ENCODE results near the gene GH2.
"Not testable (repeated sequence)": the region's sequence is repeated elsewhere in the genome, so short reads cannot be mapped to it uniquely, and the experiment has no call there.

The GH2 gene

DNA sequence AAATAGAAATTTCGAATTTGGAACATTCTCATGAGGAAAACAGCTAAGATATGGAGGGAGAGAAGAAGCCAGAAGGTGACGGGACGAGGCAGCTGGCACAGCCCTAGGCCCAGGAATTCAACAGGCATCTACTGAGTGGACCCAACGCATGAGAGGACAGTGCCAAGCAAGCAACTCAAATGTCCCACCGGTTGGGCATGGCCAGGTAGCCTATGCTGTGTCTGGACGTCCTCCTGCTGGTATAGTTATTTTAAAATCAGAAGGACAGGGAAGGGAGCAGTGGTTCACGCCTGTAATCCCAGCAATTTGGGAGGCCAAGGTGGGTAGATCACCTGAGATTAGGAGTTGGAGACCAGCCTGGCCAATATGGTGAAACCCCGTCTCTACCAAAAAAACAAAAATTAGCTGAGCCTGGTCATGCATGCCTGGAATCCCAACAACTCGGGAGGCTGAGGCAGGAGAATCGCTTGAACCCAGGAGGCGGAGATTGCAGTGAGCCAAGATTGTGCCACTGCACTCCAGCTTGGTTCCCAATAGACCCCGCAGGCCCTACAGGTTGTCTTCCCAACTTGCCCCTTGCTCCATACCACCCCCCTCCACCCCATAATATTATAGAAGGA, 34.9 kb upstream of the GH2 start:
- TF ChIP-seq, protein P1, sequence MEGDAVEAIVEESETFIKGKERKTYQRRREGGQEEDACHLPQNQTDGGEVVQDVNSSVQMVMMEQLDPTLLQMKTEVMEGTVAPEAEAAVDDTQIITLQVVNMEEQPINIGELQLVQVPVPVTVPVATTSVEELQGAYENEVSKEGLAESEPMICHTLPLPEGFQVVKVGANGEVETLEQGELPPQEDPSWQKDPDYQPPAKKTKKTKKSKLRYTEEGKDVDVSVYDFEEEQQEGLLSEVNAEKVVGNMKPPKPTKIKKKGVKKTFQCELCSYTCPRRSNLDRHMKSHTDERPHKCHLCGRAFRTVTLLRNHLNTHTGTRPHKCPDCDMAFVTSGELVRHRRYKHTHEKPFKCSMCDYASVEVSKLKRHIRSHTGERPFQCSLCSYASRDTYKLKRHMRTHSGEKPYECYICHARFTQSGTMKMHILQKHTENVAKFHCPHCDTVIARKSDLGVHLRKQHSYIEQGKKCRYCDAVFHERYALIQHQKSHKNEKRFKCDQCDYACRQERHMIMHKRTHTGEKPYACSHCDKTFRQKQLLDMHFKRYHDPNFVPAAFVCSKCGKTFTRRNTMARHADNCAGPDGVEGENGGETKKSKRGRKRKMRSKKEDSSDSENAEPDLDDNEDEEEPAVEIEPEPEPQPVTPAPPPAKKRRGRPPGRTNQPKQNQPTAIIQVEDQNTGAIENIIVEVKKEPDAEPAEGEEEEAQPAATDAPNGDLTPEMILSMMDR (IDR thresholded peaks at IDR 0.05): no peak
- Histone ChIP-seq H3K4me3 (no peak overlapping the region), H3K27ac (no peak overlapping the region)
- no peak for DNase-seq (ENCODE audit: low spot score)

DNA sequence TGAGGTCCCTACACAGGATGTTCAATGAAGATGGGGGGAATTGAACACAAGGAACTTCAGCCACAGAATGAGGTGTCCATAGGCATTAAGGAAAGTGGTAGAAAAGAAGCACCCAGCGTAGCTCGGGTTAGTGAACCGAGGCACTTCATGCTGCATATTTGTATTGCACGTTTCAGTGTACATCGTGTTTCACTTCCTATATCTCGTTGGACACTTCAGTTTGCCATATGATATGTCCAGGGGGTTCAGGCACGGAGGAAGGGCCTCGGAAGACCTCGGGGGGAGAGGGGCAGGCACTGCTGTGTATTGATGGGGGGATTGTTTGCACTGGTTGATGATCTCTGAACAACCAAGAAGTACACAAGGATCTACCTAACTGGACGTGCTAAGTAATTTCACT, 34.0 kb upstream of the GH2 start:
- H3K4me3 ChIP-seq; DNase-seq (ENCODE audit: low spot score); H3K27ac ChIP-seq: not testable (repeated sequence)

DNA sequence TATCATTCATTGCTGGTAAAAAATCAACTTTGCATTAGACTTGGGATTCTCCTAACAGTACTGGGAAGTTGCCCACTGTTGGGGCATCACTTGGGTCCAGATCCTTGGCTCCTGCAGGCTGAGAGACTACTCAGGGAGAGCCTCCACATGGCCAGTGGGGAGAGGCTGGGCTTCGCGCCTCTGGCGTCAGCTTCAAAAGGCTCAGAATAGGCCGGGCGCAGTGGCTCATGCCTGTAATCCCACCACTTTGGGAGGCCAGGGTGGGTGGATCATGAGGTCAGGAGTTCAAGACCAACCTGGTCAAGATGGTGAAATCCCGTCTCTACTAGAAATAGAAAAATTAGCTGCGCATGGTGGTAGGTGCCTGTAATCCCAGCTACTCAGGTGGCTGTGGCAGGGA, 32.7 kb upstream of the GH2 start:
- H3K27ac ChIP-seq: no peak overlapping the region
- no peak overlapping the region for H3K4me3 ChIP-seq
- TF ChIP-seq, protein P1 (IDR thresholded peaks at IDR 0.05): no peak
- no peak for DNase-seq (ENCODE audit: low spot score)

DNA sequence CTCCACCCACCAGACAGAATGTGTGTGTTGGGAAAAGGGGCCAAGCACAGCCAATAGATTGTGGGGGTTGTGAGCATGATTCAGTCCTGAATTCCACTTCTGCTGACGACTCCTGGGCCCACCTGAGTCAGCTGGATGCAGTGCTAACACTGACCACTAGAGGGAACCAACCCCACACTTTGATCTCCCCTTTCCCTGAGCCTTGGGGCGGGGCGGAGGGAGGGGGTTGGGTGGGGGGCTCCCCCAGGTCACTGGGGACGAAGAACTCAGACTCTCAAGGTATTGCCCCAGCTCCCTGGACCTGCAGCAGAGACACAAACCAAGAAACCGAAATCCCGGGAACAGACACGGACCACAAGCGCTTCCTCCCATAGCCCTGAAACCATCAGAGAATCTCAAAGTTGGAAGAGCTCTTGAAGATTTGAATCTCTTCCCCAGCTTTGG, 29.9 kb upstream of the GH2 start:
- Histone ChIP-seq H3K27ac (no peak overlapping the region), H3K4me3 (no peak overlapping the region)
- TF ChIP-seq, protein P1 (IDR thresholded peaks at IDR 0.05): peak; percentile 94
- no peak for DNase-seq (ENCODE audit: low spot score)

DNA sequence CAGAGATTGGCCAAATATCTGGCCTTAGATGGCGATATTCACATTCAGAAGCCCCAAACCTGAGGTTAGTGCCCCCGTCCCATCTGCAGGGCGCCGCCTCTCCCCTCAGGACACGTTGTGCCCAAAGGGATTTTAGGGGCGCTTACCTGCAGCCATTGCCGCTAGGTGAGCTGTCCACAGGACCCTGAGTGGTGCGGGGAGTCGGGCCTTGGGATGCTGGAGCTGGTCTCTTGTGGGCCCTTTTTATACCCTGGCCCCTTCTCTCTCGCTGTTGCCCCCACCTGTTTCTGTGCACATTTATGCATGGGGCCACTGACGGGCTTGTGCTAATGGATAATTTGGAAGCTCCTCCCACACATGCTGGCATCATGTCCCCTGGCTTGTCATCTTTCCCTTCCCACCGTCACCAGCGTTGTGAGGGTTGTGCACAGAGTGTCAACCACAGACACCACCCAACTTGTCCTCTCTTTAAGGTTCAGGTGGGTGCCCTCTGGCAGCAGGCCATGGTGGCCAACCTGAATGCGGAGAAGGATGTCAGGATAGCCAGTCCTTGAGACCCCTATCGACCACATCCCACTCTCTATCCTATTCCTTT, 29.4 kb upstream of the GH2 start, which contains the start of gene CSHL1:
Gene CSHL1, minus strand, starts transcription at position 218 of the 595 bp plus-strand sequence. Its CDS starts 62 bp downstream, at position 156.
- DNase-seq (ENCODE audit: low spot score): no peak
- no peak within 1 kb of the TSS for H3K4me3 ChIP-seq
- no peak within 1 kb of the TSS for H3K27ac ChIP-seq
- TF ChIP-seq, protein P1 (IDR thresholded peaks at IDR 0.05): no peak

DNA sequence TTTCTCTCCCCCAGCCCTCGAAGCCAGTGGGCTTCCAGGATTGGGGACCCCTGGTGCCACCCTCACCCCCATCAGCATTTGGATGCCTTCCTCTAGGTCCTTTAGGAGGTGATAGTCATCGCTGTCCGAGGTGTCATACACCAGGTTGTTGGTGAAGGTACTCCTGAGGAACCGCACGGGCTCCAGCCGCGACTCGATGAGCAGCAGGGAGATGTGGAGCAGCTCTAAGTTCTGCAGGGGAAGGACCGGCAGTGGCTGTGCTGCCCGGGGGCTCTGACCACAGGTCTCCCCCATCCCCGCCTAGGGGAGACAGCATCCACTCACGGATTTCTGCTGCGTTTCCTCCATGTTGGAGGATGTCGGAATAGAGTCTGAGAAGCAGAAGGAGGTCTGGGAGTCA, 28.4 kb upstream of the GH2 start:
- Histone ChIP-seq H3K27ac (no peak overlapping the region), H3K4me3 (no peak overlapping the region)
- TF ChIP-seq, protein P1 (IDR thresholded peaks at IDR 0.05): no peak
- no peak for DNase-seq (ENCODE audit: low spot score)

DNA sequence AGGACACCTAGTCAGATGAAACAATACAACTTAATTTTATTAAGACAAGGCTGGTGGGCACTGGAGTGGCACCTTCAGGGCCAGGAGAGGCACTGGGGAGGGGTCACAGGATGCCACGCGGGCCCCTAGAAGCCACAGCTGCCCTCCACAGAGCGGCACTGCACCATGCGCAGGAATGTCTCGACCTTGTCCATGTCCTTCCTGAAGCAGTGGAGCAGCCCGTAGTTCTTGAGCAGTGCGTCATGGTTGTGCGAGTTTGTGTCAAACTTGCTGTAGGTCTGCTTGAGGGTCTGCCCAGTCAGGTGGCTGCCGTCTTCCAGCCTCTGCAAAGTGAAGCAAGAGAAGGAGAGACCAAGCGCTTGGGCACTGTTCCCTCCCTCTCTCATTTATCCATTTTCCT, 27.8 kb upstream of the GH2 start:
- not testable (repeated sequence) for H3K27ac ChIP-seq; DNase-seq (ENCODE audit: low spot score); H3K4me3 ChIP-seq

DNA sequence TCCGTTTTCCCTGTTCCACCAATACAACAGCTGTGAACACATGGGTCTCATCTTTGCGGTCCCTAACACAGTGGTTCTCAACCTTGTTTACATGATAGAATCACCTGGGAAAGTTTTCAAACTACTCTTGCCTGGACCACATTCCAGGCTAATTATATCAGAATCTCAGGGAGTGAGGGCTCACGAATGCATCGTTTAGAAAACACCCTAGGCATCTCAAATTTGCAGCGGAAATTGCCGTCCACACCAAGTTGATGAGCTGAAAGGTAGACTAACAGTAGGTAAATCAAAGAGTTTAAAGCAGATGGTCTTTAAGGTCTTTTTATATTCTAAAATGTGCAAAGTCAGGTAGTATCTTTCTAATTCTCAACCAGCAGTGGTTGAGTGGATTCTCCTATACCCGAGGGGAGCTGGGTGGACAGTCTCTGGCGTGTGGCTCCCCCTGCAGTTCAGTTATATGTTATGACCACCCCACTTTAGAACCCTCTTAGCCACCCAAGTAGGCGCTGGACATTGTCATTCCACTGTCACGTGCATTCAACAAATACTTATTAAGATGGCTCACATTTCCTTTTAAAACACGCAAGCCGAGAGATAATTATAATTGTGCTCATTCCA, 25.5 kb upstream of the GH2 start:
- DNase-seq (ENCODE audit: low spot score); H3K4me3 ChIP-seq; H3K27ac ChIP-seq: not testable (repeated sequence)

DNA sequence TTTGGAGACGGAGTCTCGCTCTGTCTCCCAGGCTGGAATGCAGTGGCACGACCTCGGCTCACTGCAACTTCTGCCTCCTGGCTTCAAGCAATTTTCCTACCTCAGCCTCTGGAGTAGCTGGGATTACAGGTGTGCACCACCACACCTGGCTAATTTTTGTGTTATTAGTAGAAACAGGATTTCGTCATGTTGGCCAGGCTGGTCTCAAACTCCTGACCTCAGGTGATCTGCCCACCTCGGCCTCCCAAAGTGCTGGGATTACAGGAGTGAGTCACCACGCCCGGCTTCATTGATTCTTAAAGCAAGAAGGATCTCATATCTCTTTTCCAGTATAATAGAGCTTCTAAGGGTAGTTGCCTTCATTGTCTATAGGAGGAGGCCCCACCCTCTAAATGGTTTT, 23.1 kb upstream of the GH2 start:
- DNase-seq (ENCODE audit: low spot score); H3K4me3 ChIP-seq; H3K27ac ChIP-seq: not testable (repeated sequence)

DNA sequence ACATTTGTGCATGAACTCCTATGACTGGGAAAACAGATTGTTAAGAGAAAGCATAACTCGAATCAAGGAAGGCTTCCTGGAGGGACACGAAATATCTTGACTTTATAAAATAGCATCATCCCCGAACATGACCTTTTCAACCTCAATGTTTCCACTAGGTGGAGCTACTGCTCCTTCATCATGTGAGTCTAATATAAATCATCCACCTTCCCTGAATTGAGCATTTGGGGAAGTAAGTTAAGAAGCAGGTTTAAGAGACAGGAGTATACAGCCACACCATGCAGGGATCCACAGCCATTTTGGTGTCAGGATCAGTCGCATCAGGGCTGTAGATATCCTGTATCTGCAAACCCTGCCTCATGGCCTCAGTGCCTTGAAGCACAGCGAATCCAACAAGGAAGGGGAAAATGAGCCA, 22.1 kb upstream of the GH2 start:
- H3K4me3 ChIP-seq; DNase-seq (ENCODE audit: low spot score); H3K27ac ChIP-seq: not testable (repeated sequence)

DNA sequence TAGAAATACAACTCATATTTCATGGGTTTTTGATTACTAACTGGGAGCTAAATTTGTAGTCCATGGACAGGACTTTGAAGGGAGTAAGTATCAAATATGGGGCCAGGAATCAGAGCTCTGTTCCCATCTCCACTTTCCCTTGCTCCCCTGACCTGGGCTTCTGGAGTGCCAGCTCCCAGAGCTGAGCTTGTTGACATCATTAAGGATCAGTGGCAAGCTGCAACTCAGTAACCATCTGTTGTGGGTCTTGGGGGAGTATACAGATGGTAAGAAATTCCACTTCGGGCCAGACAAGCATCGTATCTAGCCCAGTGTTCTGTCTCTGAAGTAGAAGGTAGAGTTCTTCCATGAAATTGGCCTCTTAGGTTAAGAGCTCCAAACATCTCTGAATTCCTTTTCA, 20.2 kb upstream of the GH2 start:
- H3K27ac ChIP-seq; H3K4me3 ChIP-seq; DNase-seq (ENCODE audit: low spot score): not testable (repeated sequence)

DNA sequence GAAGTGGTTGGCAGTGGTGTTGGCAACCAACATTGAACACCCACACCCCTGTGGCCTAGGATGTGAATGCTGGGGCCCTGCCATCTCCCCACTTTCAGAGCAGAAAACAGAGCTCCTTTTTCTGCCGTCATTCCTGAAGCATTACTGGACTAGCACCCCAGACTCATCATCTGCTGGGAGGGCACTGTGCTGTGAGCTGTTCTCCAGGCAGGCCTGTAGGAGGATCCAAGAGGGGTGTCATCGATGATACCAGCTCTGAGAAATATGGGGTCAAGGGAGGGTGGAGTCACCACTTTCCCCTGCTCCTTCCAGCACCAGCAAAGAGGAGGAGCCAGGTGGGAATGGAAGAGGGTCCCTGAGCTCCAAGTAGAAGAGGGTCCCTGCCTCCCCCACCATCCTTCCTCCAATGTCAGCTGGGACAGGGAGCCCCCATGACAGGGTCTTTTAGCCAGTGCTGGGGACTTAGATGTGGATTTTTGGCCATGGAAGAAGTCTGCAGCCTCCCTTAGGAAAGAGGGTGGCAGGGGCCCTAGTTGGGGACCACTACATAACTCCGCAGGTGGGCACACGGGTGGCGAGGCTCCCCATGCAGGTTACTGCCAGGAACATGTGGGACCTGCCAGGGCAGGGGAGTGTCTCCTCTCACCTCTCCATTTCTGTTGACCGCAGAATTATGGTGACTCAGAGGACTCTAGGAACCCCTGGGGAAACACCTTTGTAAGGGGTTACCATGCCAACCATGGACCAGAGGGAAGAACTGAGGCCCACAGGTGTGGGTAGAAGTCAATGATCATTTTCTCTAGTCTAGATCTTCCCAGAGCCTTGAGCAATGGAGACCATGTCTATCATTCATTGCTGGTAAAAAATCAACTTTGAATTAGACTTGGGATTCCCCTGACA, 17.4 kb upstream of the GH2 start:
- DNase-seq (ENCODE audit: low spot score); H3K27ac ChIP-seq; H3K4me3 ChIP-seq: not testable (repeated sequence)

Measured in coronary artery (tissue), 2 donors.